ENCODE results near the gene MT4.

The MT4 gene

DNA sequence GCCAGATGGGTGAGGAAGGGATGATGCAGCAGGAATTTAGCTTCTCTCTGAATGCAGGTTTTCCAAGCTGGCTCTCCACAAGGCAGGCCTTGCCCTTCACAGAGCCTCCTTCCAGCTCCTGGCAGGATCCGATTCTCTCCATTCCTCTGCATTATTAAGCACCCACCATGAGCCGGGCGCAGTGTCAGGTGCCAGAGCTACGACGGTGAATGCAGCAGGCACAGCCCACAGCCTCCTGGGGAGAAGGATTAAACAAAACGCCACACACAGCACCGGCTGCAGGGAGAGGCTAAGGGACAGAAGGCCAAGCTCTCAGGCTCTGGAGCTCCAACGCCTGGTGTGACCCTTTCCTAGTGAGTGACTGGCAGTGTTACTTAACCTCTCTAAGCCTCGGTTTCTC, 36.5 kb downstream of the MT4 start:
- peaks cover 12% of the 10 kb centered on the region for H3K27me3 ChIP-seq (ENCODE audit: control insufficient read depth, insufficient read depth, low read length, poor library complexity, severe bottlenecking)
- no peaks in the 10 kb centered on the region for H3K9me3 ChIP-seq (ENCODE audit: control insufficient read depth, low read length)
- 36 to 47% methylated on average over 9 of the region's 9 CpGs for WGBS, 2 experiments
- no peak overlapping the region for H3K4me3 ChIP-seq (ENCODE audit: insufficient read depth, low read depth, low read length)
- H3K36me3 ChIP-seq (ENCODE audit: control insufficient read depth, insufficient read depth, low read length) = no peaks in the 10 kb centered on the region
- H3K27ac ChIP-seq (ENCODE audit: insufficient read depth, low read depth, low read length, poor library complexity, severe bottlenecking) = no peak overlapping the region
- H3K4me1 ChIP-seq (ENCODE audit: control insufficient read depth, insufficient read depth, low read length) = peaks cover 4% of the 10 kb centered on the region

GRCh38 chr16:56603589-56603988, 38.7 kb downstream of the MT4 start:
- no peak overlapping the region for H3K4me3 ChIP-seq (ENCODE audit: insufficient read depth, low read depth, low read length)
- no peak overlapping the region for H3K27ac ChIP-seq (ENCODE audit: insufficient read depth, low read depth, low read length, poor library complexity, severe bottlenecking)
- H3K4me1 ChIP-seq (ENCODE audit: control insufficient read depth, insufficient read depth, low read length) = peaks cover 5% of the 10 kb centered on the region
- no peaks in the 10 kb centered on the region for H3K9me3 ChIP-seq (ENCODE audit: control insufficient read depth, low read length)
- H3K27me3 ChIP-seq (ENCODE audit: control insufficient read depth, insufficient read depth, low read length, poor library complexity, severe bottlenecking) = peaks cover 35% of the 10 kb centered on the region
- WGBS, 2 experiments = 50 to 52% methylated on average over 4 of the region's 4 CpGs
- no peaks in the 10 kb centered on the region for H3K36me3 ChIP-seq (ENCODE audit: control insufficient read depth, insufficient read depth, low read length)

GRCh38 chr16:56604966-56605365, 40.1 kb downstream of the MT4 start:
- Histone ChIP-seq H3K27me3 (ENCODE audit: control insufficient read depth, insufficient read depth, low read length, poor library complexity, severe bottlenecking) (peaks cover 49% of the 10 kb centered on the region), H3K36me3 (ENCODE audit: control insufficient read depth, insufficient read depth, low read length) (no peaks in the 10 kb centered on the region), H3K27ac (ENCODE audit: insufficient read depth, low read depth, low read length, poor library complexity, severe bottlenecking) (no peak overlapping the region), H3K9me3 (ENCODE audit: control insufficient read depth, low read length) (no peaks in the 10 kb centered on the region), H3K4me3 (ENCODE audit: insufficient read depth, low read depth, low read length) (no peak overlapping the region), H3K4me1 (ENCODE audit: control insufficient read depth, insufficient read depth, low read length) (peaks cover 18% of the 10 kb centered on the region)
- WGBS, 2 experiments = 89 to 91% methylated on average over 4 of the region's 4 CpGs

DNA sequence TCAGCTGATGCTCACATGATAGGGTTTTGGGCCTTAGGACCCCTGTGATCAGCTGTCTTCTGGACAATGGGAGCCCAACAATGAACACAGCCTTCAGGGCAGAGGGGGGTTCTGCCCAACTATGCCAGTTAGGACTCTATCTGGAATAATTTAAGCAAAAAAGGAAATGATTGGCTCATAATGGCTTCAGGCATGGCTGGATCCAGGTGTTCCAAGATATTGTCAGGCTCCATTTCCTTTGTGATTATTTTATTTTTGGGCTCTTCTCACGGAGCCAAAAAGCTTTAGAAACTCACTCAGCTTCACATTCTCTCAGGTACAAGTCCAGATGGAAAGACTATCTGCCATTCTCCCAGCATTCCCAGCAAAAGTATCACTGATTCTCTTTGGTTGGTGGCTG, 40.6 kb downstream of the MT4 start:
- peaks cover 54% of the 10 kb centered on the region for H3K27me3 ChIP-seq (ENCODE audit: control insufficient read depth, insufficient read depth, low read length, poor library complexity, severe bottlenecking)
- H3K9me3 ChIP-seq (ENCODE audit: control insufficient read depth, low read length) = no peaks in the 10 kb centered on the region
- H3K4me3 ChIP-seq (ENCODE audit: insufficient read depth, low read depth, low read length) = no peak overlapping the region
- H3K27ac ChIP-seq (ENCODE audit: insufficient read depth, low read depth, low read length, poor library complexity, severe bottlenecking) = no peak overlapping the region
- WGBS, 2 experiments = 71 to 85% methylated on average over 1 of the region's 1 CpG
- peaks cover 23% of the 10 kb centered on the region for H3K4me1 ChIP-seq (ENCODE audit: control insufficient read depth, insufficient read depth, low read length)
- no peaks in the 10 kb centered on the region for H3K36me3 ChIP-seq (ENCODE audit: control insufficient read depth, insufficient read depth, low read length)

GRCh38 chr16:56606071-56606475, 41.2 kb downstream of the MT4 start:
- Histone ChIP-seq H3K9me3 (ENCODE audit: control insufficient read depth, low read length) (no peaks in the 10 kb centered on the region), H3K27ac (ENCODE audit: insufficient read depth, low read depth, low read length, poor library complexity, severe bottlenecking) (no peak overlapping the region), H3K27me3 (ENCODE audit: control insufficient read depth, insufficient read depth, low read length, poor library complexity, severe bottlenecking) (peaks cover 58% of the 10 kb centered on the region), H3K36me3 (ENCODE audit: control insufficient read depth, insufficient read depth, low read length) (no peaks in the 10 kb centered on the region), H3K4me3 (ENCODE audit: insufficient read depth, low read depth, low read length) (no peak overlapping the region), H3K4me1 (ENCODE audit: control insufficient read depth, insufficient read depth, low read length) (peaks cover 27% of the 10 kb centered on the region)
- WGBS, 2 experiments = 91 to 97% methylated on average over 3 of the region's 3 CpGs

GRCh38 chr16:56606476-56607108, 41.7 kb downstream of the MT4 start:
- H3K4me1 ChIP-seq (ENCODE audit: control insufficient read depth, insufficient read depth, low read length) = peaks cover 23% of the 10 kb centered on the region
- no peak overlapping the region for H3K27ac ChIP-seq (ENCODE audit: insufficient read depth, low read depth, low read length, poor library complexity, severe bottlenecking)
- no peaks in the 10 kb centered on the region for H3K36me3 ChIP-seq (ENCODE audit: control insufficient read depth, insufficient read depth, low read length)
- H3K4me3 ChIP-seq (ENCODE audit: insufficient read depth, low read depth, low read length) = no peak overlapping the region
- WGBS, 2 experiments = 86 to 89% methylated on average over 8 of the region's 8 CpGs
- H3K9me3 ChIP-seq (ENCODE audit: control insufficient read depth, low read length) = no peaks in the 10 kb centered on the region
- H3K27me3 ChIP-seq (ENCODE audit: control insufficient read depth, insufficient read depth, low read length, poor library complexity, severe bottlenecking) = peaks cover 58% of the 10 kb centered on the region

- peaks cover 23% of the 10 kb centered on the region for H3K4me1 ChIP-seq (ENCODE audit: control insufficient read depth, insufficient read depth, low read length)
- H3K36me3 ChIP-seq (ENCODE audit: control insufficient read depth, insufficient read depth, low read length) = no peaks in the 10 kb centered on the region
- no peak overlapping the region for H3K27ac ChIP-seq (ENCODE audit: insufficient read depth, low read depth, low read length, poor library complexity, severe bottlenecking)
- H3K27me3 ChIP-seq (ENCODE audit: control insufficient read depth, insufficient read depth, low read length, poor library complexity, severe bottlenecking) = peaks cover 64% of the 10 kb centered on the region
- no peaks in the 10 kb centered on the region for H3K9me3 ChIP-seq (ENCODE audit: control insufficient read depth, low read length)
- H3K4me3 ChIP-seq (ENCODE audit: insufficient read depth, low read depth, low read length) = no peak overlapping the region
- 78 to 83% methylated on average over 14 of the region's 14 CpGs for WGBS, 2 experiments
Observed at GRCh38 chr16:56607109-56607618, 42.3 kb downstream of the MT4 start.

DNA sequence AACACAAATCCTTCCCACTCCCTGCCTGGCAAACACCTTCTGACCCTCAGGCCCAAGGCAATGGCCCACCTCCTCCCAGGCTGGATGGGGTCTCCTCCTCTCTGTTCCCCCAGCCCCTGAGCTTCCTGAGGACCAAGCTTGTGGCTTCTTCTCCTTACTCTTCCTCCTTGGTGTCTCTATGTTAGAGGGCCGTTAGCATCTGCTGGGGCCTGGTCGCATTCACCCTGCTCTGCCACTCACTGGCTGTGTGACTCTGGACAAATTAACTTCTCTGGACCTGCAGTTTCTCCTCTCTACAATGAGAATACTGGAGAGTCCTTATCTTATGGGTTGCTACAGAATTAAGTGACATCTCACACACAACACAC, 42.8 kb downstream of the MT4 start:
- Histone ChIP-seq H3K27ac (ENCODE audit: insufficient read depth, low read depth, low read length, poor library complexity, severe bottlenecking) (no peak overlapping the region), H3K4me1 (ENCODE audit: control insufficient read depth, insufficient read depth, low read length) (peaks cover 23% of the 10 kb centered on the region), H3K4me3 (ENCODE audit: insufficient read depth, low read depth, low read length) (no peak overlapping the region), H3K27me3 (ENCODE audit: control insufficient read depth, insufficient read depth, low read length, poor library complexity, severe bottlenecking) (peaks cover 68% of the 10 kb centered on the region), H3K36me3 (ENCODE audit: control insufficient read depth, insufficient read depth, low read length) (no peaks in the 10 kb centered on the region), H3K9me3 (ENCODE audit: control insufficient read depth, low read length) (no peaks in the 10 kb centered on the region)
- 72 to 85% methylated on average over 2 of the region's 2 CpGs for WGBS, 2 experiments

DNA sequence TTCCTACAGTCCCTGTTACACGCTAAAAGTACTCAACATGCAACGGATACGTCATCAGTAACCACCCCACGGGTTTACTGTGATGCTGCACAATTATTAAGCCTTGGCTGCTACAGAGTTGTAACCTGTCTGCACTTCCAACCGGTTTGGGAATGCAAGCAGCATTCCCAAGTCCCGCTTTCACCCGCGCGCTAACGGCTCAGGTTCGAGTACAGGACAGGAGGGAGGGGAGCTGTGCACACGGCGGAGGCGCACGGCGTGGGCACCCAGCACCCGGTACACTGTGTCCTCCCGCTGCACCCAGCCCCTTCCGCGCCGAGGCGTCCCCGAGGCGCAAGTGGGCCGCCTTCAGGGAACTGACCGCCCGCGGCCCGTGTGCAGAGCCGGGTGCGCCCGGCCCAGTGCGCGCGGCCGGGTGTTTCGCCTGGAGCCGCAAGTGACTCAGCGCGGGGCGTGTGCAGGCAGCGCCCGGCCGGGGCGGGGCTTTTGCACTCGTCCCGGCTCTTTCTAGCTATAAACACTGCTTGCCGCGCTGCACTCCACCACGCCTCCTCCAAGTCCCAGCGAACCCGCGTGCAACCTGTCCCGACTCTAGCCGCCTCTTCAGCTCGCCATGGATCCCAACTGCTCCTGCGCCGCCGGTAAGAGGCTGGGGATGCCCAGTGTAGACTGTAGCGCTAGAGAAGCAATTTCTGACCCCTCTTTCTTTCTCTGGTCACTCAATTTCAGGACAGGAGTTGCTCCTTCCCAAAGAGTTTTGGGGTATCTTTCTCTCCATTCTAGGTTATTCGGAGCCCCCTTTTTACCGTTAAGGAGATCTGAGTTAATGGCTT, 43.4 kb downstream of the MT4 start, which contains the start of gene MT2A:
Gene MT2A, plus strand, starts transcription at position 542 of the 833 bp plus-strand sequence. Its CDS starts 72 bp downstream, at position 614.
- H3K4me1 ChIP-seq (ENCODE audit: control insufficient read depth, insufficient read depth, low read length) = peaks cover 23% of the 10 kb centered on the region
- no peaks in the 10 kb centered on the region for H3K9me3 ChIP-seq (ENCODE audit: control insufficient read depth, low read length)
- peaks cover 72% of the 10 kb centered on the region for H3K27me3 ChIP-seq (ENCODE audit: control insufficient read depth, insufficient read depth, low read length, poor library complexity, severe bottlenecking)
- peak within 1 kb of the TSS; percentile 35 for H3K4me3 ChIP-seq (ENCODE audit: insufficient read depth, low read depth, low read length)
- H3K27ac ChIP-seq (ENCODE audit: insufficient read depth, low read depth, low read length, poor library complexity, severe bottlenecking) = no peak within 1 kb of the TSS
- H3K36me3 ChIP-seq (ENCODE audit: control insufficient read depth, insufficient read depth, low read length) = no peaks in the 10 kb centered on the region
- 8 to 9% methylated on average over 62 of the region's 62 CpGs for WGBS, 2 experiments

DNA sequence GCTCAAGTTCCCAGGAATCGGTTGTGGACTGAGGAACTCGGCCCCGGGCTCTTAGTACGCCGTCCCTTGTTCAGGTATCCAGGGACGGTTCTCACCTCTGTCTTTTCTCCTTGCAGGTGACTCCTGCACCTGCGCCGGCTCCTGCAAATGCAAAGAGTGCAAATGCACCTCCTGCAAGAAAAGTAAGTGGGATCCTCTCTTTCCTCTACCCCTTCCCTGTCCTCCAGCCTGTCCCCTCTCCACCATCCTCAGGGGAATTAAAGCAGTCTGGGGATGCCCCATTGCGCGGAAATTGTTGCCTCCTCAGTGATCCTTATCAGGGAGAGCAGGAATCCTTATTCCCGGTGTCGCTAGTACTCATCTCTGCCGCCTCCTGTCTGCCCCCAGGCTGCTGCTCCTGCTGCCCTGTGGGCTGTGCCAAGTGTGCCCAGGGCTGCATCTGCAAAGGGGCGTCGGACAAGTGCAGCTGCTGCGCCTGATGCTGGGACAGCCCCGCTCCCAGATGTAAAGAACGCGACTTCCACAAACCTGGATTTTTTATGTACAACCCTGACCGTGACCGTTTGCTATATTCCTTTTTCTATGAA, 44.1 kb downstream of the MT4 start:
- Histone ChIP-seq H3K4me3 (ENCODE audit: insufficient read depth, low read depth, low read length) (peak overlapping the region; percentile 35), H3K4me1 (ENCODE audit: control insufficient read depth, insufficient read depth, low read length) (peaks cover 23% of the 10 kb centered on the region), H3K36me3 (ENCODE audit: control insufficient read depth, insufficient read depth, low read length) (no peaks in the 10 kb centered on the region), H3K27me3 (ENCODE audit: control insufficient read depth, insufficient read depth, low read length, poor library complexity, severe bottlenecking) (peaks cover 72% of the 10 kb centered on the region), H3K9me3 (ENCODE audit: control insufficient read depth, low read length) (no peaks in the 10 kb centered on the region), H3K27ac (ENCODE audit: insufficient read depth, low read depth, low read length, poor library complexity, severe bottlenecking) (no peak overlapping the region)
- 2 to 7% methylated on average over 19 to 21 of the region's 21 CpGs for WGBS, 2 experiments

Data from ectodermal cell (in vitro differentiated cells).